ENCODE results near the gene SAXO1. TPM values are rescaled to one million over a fixed set of nuclear protein-coding genes. Genes with fewer than 3 reads are reported as not detected.
"Not testable (repeated sequence)": the region's sequence is repeated elsewhere in the genome, so short reads cannot be mapped to it uniquely, and the experiment has no call there.

Gene SAXO1
- polyA plus RNA-seq, 3 donors = 0.17 to 0.24 (median 0.22) TPM

DNA sequence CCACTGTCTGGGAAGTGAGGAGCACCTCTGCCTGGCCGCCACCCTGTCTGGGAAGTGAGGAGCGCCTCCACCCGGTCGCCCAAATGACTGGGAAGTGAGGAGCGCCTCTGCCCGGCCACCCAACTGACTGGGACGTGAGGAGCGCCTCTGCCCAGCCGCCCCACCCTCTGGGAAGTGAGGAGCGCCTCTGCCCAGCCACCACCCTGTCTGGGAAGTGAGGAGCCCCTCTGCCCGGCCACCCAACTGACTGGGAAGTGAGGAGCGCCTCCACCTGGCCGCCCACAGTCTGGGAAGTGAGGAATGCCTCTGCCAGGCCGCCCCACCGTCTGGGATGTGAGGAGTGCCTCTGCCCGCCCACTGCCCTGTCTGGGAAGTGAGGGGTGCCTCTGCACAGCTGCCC is 32.9 kb downstream of the SAXO1 start:
- no peak for DNase-seq (ENCODE audit: low read depth in 3 of 3, low spot score in 2 of 3)

DNA sequence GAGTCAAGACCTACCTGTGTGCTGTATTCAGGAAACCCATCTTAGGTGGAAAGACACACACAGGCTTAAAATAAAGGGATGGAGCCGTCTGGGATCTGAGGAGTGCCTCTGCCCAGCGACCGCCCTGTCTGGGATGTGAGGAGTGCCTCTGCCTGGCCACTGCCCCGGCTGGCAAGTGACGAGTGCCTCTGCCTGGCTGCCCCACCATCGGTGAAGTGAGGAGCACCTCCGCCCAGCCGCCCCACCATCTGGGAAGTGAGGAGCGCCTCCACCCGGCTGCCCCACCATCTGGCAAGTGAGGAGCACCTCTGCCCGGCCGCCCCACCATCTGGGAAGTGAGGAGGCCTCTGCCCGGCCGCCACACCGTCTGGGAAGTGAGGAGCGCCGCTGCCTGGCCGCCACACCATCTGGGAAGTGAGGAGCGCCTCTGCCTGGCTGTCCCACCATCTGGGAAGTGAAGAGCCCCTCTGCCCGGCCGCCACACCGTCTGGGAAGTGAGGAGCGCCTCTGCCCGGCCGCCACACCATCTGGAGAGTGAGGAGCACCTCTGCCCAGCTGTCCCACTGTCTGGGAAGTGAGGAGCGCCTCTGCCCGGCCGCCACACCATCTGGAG is 33.7 kb downstream of the SAXO1 start:
- no peak for DNase-seq (ENCODE audit: low read depth in 3 of 3, low spot score in 2 of 3)

DNA sequence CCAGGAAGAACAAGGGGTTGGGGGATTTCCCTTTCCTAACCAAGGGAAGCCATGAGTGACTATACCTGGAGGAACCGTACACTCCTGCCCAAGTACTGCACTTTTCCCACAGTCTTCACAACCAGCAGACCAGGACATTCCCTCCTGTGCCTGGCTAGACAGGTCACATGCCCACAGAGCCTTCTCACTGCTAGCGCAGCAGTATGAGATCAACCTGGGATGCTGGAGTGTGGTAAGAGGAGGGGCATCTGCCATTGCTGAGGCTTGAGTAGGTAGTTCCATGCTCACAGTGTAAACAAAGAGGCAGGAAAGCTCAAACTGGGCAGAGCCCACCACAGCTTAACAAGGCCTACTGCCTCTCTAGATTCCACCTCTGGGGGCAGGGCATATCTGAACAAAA is 35.9 kb downstream of the SAXO1 start:
- no peak for DNase-seq (ENCODE audit: low read depth in 3 of 3, low spot score in 2 of 3)

DNA sequence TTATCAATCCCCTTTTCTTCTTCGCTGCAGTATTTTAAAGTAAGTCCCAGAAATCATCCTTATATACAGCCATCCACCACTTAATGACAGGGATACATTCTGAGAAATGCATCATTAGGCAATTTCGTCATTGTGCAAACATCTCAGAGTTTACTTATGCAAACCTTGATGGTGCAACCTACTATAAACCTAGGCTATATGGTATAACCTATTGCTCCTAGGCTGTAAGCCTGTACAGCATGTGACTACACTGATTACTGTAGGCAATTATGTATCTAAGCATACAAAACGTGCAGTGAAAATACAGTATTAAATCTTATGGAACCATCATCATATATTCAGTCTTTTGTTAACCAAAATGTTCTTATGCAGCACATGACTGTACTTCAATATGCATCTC is 36.8 kb downstream of the SAXO1 start:
- DNase-seq (ENCODE audit: low read depth in 3 of 3, low spot score in 2 of 3) = no peak

DNA sequence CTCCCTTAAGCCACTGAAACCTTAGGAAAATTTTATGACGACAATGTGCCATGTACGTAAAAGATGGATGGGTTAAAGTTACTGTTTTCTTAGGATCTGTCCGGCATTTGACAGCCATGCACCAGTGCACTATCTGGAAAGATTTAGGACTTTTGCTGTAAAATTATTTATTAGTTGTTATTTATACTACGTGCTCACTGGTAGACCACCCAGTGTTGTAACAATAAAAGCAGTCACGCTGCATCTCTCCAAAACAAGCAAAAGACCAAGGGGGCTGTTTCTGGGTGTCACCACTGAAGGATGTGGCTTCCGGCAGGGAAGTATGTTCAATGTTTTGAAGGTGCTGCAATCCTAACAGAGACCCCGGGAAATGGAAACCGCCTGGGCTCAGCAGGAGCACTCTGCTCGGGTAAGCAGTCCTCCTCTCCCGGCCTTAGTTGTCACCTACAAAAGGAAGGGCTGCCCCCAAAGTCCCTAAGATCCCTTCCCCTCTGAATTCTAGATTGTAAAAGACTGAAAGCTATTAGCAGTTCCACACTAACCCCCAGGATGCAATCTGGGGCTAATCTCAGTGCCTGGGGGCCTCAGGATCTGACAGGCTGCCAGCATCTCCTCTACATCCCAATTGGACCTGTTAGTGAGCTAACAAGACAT is 38.6 kb downstream of the SAXO1 start:
- no peak for DNase-seq (ENCODE audit: low read depth in 3 of 3, low spot score in 2 of 3)

DNA sequence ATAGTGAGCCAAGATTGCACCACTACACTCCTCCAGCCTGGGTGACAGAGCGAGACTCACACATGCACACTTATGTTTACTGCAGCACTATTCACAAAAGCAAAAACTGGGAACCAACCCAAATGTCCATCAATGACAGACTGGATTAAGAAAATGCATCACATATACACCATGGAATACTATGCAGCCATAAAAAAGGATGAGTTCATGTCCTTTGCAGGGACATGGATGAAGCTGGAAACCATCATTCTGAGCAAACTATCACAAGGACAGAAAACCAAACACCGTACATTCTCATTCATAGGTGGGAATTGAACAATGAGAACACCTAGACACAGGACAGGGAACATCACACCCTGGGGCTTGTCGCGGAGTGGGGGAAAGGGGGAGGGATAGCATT is 41.8 kb downstream of the SAXO1 start:
- DNase-seq (ENCODE audit: low read depth in 3 of 3, low spot score in 2 of 3) = not testable (repeated sequence)

DNA sequence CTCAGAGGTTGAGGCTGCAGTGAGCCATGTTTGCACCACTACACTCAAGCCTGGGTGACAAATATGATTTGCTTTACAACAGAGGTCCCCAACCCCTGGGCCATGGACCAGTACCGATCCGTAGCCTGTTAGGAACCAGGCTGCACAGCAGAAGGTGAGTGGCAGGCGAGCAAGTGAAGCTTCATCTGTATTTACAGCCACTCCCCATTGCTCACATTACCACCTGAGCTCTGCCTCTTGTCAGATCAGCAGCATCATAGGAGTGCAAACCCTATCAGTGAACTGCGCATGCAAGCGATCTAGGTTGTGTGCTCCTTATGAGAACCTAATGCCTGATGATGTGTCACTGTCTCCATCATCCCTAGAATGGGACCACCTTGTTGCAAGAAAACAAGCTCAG is 42.5 kb downstream of the SAXO1 start:
- no peak for DNase-seq (ENCODE audit: low read depth in 3 of 3, low spot score in 2 of 3)

DNA sequence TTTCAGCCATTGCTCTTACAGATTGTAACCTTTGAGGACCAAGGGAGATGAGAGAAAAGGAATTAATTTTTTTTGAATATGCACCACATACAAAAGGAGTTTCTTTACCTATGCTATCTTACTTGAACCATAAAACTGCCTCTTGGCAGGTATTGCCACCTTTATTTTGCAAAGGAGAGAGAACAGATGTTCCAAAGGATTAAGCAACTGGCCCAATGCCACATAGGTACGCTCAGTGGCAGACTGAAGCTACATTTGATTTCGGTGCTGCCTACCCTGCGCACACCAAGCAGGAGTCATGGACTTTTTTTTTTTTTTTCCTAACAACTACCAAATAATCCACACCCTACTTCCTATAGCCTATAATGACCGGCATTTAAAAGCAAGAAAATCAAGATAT is 43.1 kb downstream of the SAXO1 start:
- DNase-seq (ENCODE audit: low read depth in 3 of 3, low spot score in 2 of 3) = no peak

DNA sequence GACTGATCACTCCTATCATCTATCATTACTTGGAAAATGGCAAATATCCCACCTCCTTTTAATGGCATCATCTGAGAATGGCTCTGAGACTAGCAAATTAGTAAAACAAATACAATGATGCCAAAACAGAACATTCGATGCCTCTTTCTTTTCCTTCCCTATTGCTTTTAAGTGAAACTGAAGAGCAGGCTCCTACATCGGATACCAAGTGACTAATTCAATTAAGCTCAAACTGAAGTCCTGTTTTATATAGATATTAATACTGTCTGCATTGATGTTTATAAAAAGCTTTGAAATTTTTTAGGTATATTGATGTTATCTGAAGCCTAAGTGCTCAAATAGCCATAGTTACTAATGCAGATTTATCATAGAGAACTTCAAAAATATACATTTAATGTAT is 43.9 kb downstream of the SAXO1 start:
- no peak for DNase-seq (ENCODE audit: low read depth in 3 of 3, low spot score in 2 of 3)

DNA sequence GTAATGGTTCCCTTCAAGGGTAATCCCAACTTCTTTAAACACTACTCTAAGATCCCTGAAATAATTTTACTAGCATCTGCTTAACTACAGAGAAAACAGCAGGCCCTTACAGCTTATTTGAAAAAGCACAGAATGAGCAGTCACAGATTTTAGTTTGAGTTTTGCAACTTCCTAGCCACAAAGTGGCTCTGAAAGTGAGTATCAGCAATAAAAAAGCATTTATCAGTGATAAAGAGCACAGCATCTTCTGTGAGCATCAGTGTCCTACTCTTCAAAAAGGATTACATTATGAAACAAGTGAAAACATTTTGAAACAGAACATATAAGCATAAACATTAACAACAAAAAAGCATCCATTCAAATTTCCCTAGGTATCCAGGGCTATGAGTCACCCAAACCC is 45.0 kb downstream of the SAXO1 start:
- DNase-seq (ENCODE audit: low read depth in 3 of 3, low spot score in 2 of 3) = no peak

DNA sequence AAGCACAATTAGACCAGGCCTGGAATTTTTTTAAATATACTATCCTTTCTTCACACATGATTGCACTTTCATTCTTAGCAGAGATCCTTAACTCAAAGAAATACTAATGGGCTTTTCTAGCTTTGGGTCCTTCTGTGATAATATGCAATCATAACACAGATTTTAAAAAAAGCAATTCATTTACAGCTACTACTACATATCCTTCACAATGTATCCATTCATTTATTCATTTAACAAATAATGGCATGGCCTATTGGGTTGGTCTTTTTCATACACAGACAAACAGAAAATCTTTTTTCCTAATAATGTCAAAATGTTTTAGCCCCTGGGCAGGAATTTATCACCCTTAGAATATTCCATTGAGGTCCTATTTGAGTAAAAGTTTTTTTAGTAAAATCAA is 47.0 kb downstream of the SAXO1 start:
- no peak for DNase-seq (ENCODE audit: low read depth in 3 of 3, low spot score in 2 of 3)

DNA sequence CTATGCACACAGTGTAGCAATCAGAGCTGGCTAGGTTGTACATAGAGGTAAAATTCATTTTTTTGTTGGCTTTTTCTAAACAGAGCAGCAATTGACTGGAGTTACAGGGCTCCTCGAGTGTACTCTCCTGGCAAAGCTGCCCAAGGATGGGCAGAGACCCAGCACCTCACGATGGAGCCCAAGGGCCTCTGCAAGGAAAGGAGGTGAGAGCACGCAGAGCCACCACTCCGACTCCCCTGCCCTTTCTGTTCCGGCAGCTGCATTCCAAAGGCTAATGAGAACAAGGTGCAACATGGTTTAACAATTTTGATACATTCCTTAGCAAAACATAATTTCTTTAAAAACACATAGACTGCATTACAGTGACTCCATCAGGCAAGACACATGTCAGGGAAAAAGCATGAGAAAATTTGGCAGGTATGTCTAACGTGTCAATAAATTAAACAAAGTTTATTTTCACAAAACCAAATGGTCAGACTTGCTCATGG is 47.5 kb downstream of the SAXO1 start:
- DNase-seq (ENCODE audit: low read depth in 3 of 3, low spot score in 2 of 3) = no peak

DNA sequence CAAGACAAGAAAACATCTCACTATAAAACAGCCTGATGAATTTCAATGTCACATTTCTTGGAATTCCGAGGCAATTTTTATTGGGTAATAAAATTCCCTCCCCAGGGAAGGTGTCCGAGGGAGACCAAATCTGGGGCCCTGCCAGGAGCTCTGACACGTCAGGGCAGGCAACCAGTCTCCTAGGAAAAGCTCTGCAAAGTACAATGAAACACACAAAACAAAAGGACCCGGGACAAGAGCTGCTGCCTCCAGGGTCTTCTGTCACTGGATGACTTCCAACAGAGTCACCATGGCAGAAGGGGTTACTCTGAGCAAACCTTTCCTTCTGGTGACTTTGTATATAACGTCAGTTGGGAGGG is 50.8 kb downstream of the SAXO1 start:
- no peak for DNase-seq (ENCODE audit: low read depth in 3 of 3, low spot score in 2 of 3)

DNA sequence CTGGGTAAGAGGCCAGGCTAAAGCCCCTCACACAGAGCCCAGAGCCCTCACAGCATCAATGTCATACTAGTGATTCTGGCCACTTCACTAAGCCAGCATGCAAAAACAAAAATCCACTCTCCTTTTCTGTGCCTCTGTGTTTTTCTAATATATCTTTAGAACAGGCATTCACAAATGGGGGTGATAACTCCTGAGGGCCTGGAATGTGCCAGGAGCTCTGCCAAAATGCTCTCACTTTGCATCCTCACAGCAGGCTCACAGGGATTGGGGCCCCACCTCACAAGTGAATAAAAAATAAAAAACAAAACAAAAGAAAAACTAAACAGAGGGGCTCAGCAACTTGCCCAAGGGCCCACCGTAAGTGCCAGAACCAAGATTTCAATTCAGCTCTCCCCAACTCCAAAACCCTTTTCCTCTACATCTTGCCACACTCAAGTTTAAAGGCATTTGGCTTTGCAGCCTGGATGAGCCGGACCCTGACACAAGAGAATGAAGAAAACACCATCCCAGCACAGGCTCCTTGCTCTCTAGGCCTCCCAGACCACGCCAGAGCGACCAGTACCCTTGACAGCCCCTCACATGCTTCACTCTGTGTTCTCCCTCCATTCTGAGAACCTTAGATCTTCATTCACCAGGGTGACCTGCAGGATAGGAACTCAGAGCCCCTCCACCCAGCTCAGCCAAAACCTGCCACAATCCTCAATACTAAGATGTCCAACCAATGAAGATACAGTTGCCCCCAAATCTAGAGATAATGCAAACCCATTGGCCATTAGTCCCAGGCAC is 51.3 kb downstream of the SAXO1 start:
- no peak for DNase-seq (ENCODE audit: low read depth in 3 of 3, low spot score in 2 of 3)

DNA sequence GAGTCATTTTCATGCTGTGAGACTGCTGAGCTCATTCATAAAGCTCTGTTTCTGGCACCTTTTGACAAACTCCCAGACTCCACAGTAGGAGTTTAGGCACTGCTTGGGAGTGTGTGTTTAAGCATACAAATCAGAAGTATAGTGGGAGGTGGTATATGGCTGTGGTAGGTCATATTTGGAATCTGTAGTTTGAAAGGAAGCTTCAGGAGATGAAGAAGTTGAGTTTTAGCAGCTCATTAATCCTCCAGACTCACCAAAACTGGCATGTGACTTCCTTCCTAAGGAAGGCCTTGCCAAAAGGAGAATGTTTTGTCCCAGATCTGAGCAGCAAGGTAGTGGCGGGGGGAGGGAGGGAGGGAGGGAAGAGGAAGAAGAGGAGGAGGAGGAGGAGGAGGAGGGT is 52.8 kb downstream of the SAXO1 start:
- DNase-seq (ENCODE audit: low read depth in 3 of 3, low spot score in 2 of 3) = no peak

DNA sequence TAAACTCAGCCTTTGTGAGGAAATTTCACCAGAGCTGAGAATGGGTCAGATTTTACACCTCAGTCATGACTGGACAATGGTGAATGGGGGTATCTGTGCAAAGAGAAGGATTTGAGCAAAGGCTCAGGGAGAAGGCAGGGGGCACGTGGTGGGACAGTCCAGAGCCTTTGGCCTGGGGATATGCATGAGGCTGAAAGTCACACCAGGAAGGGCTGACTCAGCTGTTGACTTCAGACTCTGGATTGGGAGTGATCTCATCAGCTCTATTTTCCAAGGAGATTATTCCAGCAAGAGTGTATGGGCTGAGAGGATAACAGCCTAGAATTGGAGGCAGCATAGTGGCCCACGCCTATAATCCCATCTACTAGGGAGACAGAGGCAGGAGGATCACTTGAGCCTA is 53.6 kb downstream of the SAXO1 start:
- DNase-seq (ENCODE audit: low read depth in 3 of 3, low spot score in 2 of 3) = no peak

DNA sequence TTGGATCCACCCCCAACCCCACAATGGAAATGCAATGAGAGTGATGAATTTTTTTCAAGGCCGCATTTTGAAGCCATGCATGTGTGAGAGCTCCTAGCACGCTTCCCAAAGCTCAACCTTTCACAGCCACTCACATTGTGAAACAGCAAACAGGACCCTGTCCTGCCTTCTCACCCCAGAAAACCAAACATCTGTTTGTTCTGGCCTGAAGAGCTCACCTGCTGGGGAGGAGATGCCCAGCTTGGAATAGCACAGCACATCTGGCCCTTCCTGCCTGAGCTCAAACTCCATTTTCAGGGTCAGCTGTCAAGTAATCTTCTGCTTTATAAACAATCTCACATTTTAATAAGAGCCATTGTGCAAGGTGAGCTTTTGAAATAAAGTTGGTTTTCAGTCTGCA is 54.8 kb downstream of the SAXO1 start:
- DNase-seq (ENCODE audit: low read depth in 3 of 3, low spot score in 2 of 3) = no peak

DNA sequence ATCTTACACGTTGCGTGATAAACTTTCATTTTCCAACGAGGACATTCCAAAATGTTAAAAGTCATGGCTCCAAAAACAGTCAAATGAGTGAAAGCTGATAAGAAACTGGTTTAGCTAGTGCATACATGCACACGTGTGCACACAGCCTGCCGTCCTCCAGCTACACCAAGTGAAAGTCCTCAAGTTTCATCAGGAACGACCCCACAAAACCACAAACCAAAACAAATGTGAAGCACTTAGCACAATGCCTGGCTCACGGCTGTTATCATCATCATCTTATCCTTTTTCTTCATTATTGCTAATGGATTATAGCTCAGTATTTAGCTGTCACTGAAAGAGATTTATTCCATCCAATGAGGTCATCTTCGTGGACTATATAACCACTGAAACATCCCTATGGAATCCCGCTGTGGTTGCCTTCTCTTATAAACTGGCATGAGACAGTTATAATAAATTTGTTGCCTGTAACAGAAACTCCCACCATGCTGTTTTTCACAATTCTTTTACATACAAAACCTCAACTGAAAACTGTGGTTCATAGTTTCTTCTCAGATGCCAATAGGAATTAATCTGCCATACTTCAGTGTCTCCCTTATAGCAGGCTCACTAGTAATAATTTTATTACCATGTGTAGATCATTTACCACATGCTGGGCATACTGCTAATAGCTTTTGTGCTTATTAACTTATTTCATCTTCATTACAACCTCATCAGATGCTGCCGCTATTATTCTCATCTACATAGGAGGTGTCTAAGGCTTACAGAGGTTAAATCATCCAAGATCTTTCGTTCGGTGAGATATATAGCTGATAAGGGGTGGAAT is 56.1 kb downstream of the SAXO1 start:
- no peak for DNase-seq (ENCODE audit: low read depth in 3 of 3, low spot score in 2 of 3)

DNA sequence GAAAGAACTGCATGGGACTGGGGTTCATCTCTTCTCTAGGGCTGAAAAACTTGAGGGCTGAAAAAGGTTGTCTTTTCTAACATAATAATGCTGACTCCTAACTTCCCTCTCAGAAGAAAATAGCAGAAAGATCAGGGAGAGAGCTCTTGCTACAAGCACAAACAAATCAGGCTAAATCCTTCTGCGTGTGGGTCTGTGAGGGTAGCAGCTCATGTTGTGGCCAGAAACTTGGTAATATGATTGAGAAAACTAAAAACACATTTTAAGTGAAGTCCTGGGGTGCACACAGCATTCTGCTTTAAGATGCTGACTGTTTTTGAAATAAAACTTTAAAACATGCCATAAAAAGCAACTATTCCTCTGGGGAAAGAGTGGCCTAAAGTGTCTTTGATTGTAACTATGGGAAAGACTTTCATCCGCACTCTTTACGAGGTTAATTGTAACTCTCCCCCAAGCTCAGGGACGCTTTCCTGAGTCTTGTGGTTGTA is 56.7 kb downstream of the SAXO1 start:
- no peak for DNase-seq (ENCODE audit: low read depth in 3 of 3, low spot score in 2 of 3)

DNA sequence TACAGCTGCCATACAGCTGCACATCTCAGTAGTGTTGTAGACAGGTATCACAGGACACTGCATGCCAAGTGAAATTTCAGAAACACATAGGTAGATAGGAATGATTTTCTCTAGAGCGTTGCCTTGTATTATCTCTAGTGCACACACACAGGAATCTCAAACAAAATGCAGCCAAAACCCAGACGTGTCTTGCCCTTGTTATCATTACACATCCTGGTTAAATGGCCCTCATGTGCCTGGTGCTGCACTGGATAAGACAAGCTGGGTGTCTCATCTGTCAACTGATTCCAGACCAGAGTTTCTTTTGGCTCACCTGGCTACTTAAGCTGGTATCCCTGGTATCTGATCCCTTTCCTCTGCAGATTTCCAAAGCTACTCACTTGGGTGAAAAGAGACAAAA is 59.7 kb downstream of the SAXO1 start:
- DNase-seq (ENCODE audit: low read depth in 3 of 3, low spot score in 2 of 3) = no peak

DNA sequence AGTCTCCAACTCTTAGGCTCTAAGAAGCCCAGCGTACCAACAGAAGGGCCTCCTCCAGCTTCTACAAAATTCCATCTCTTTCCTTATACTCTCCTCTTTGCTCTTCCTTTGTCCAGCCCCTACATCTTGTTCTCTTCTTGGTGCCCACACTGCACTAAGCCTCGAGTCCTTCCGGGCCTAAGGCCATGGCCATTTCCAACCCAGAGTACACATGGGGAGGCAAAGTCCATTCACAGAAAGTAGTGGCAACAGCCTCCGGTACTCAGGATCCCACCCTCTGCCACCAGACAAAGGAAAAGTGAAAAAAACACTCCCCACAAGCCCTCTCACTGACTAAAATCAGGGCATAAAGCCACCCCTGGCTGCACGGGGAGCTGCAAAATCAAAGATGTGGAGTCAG is 60.3 kb downstream of the SAXO1 start:
- no peak for DNase-seq (ENCODE audit: low read depth in 3 of 3, low spot score in 2 of 3)
